Stimulated activated CD4-positive, alpha-beta T cell treated with anti-CD3 and anti-CD28 coated beads, TNF-alpha, amount 100 ng/mL, for 24 hours (primary cell): ENCODE data around the gene FTSJ1.
"Not testable (repeated sequence)": the region's sequence is repeated elsewhere in the genome, so short reads cannot be mapped to it uniquely, and the experiment has no call there.

ENCODE experiments used
- DNase-seq, 3 experiments: peaks; one replicate each; pipeline ENCODE4 v3.0.0-alpha.2; 2020; ENCODE audit warnings: low read depth in 3 of 3

The FTSJ1 gene

GRCh38 chrX:48493890-48494364, 17.9 kb downstream of the FTSJ1 start:
- DNase-seq, result no peak

- no peak for DNase-seq
Observed at GRCh38 chrX:48496660-48497059, 20.7 kb downstream of the FTSJ1 start.

- DNase-seq, result no peak
Observed at GRCh38 chrX:48497871-48498270, 21.9 kb downstream of the FTSJ1 start.

DNA sequence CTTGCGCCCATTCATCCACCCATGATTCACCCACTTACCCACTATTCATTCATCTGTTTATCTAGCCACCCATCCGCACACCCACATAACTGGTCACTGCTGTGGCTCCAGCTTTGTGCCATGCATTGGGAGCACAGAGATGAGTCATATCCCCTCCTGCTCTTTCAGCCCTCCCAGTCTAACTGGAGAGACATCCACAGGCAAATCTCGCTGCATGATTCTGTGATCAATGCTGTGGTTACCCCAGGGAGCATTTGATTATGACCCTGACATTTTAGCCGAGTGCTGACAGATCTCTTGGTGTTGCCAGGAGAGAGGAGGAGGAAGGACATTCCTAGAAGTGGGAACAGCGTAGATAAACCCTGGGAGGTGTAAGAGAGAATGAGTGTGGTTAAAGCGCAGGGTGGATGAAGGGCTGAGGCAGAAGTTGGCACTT, 22.4 kb downstream of the FTSJ1 start:
- no peak for DNase-seq

- no peak for DNase-seq
Observed at GRCh38 chrX:48504261-48504660, 28.3 kb downstream of the FTSJ1 start.

DNA sequence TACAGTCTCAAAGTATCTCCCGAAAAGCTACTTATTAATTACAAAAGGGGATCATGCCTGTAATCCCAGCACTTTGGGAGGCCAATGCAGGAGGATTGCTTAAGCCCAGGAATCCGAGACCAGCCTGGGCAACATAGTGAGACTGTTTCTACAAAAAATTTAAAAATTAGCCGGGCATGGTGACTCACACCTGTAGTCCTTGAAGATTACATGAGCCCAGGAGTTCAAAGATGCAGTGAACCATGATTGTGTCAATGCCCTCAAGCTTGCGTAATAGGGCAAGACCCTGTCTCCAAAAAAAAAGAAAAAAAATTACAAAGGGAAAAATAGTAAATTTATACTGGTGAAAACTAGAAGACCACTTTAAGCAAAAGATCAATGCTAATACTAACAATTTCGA, 29.5 kb downstream of the FTSJ1 start:
- no peak for DNase-seq

DNA sequence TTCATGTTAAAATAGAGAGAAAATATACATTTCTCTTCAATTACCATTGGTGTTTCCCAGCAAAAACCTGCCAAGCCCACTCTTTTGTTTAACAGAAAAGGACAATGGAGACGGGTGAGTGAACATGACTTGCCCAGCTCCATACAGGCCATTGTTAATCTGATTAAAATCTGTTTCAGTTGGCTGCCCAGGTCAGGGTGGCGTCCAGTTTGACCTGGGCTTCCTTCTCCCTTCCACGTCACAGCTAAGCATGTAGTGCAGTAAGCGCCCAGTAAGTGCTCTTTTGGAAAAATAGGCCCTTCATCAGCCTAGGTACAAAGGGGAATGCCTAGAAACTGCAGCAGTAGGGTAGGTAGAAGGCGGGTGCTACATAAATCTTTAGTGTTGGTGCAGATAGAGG, 31.2 kb downstream of the FTSJ1 start:
- no peak for DNase-seq

- DNase-seq, result peak; percentile 60 to 81 (median 61)
Observed at GRCh38 chrX:48508400-48509244, 32.6 kb downstream of the FTSJ1 start, which contains the start of gene PORCN. PORCN (plus strand) TSS chrX:48508992; CDS start chrX:48509821, 829 bp downstream.

DNA sequence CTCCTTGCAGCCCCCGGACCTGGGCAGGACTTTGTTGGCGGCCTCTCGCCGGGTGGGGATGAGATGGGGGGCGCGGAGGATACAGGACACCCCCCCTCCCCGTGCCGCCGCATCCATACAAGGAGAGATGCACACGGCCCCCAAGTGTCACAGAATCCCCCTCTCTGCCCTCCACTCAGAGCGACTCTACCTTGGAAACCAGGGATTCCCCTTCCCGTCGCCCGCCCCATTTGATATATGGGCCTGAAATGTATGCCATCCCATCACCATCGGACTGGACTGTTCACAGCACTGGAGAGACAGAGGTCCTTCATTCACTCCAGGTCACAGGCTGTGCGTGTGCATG, 33.2 kb downstream of the FTSJ1 start:
- DNase-seq, result no peak

GRCh38 chrX:48509619-48510018, 33.6 kb downstream of the FTSJ1 start:
- no peak for DNase-seq

DNA sequence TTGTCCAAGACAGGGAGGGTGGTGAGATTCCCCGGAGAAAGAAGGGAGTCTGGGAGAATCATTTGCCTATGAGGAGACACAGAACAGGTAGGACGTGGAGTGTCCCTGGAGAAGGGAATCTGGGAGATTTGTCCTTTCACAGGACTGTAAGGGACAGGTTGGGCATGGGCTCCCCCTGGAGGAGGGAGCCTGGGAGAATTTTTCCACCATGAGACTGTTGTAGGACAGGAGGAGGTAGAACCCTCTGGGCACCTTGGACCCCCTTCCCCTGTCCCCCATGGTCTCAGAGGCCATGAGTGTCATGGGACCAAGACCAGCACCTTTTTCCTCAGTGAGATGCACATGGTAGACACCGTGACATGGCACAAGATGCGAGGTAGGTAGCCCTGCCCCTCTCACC, 35.6 kb downstream of the FTSJ1 start:
- no peak for DNase-seq

GRCh38 chrX:48512371-48512935, 36.5 kb downstream of the FTSJ1 start:
- DNase-seq, result no peak

GRCh38 chrX:48513670-48514069, 37.7 kb downstream of the FTSJ1 start:
- no peak for DNase-seq

DNA sequence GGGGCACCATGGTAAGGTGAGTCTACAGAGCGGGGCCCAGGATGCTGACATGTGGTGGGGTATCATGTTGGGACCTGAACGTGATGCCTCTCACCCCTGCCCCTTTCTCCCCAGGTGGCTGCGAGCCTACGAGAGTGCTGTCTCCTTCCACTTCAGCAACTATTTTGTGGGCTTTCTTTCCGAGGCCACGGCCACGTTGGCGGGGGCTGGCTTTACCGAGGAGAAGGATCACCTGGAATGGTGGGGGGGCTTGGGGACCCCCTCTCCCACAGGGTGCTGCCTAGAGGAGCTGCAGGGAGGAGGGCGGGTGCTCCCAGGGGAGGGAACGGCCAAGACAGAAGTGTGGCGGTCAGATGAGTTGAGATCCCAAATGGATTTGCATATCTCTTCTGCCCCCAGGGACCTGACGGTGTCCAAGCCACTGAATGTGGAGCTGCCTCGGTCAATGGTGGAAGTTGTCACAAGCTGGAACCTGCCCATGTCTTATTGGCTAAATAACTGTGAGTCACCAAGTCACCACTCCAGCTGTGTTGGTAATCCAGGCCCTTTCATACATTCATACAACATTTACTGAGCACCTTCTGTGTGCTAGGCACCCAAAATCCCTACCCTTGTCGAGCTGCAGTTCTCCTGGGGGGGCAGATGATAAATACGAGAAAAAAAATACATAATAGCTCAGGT, 38.3 kb downstream of the FTSJ1 start:
- no peak for DNase-seq

- DNase-seq, result no peak
Observed at GRCh38 chrX:48514868-48515460, 39.0 kb downstream of the FTSJ1 start.

GRCh38 chrX:48515842-48516241, 39.8 kb downstream of the FTSJ1 start:
- no peak for DNase-seq

DNA sequence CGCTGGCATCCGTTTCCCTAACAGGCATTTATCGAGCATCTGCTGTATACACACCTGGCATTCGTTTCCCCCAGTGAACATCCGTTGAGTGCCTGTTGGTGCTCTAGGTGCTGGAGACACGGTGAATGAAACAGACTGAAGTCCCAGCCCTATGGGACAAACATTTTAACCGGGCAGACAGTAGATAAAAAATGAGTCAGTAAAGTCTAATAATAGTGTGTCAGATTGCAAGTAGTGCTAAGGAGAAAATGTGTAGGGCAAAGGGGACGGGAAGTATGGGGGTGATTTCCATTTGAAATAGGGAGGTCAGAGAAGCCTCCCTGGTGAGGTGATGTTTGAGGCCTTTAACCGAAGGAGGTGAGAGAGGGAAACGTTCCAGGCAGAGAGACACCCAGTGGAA, 40.3 kb downstream of the FTSJ1 start:
- DNase-seq, result no peak

GRCh38 chrX:48516987-48517386, 41.0 kb downstream of the FTSJ1 start:
- no peak for DNase-seq

DNA sequence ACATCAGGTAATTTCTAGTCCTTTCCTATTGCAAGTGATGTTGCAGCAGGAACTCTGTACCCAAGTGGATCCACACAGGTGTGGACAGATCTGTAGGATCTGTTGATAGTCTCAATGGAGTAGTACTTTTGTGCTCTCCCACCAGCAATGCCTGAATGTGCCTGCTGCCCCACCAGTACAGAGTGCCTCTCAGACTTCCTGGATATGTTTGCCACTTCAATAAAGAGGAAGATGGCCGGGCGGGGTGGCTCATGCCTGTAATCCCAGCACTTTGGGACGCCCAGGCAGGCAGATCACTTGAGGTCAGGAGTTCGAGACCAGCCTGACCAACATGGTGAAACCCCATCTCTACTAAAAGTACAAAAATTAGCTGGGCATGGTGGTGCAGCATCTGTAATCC, 43.5 kb downstream of the FTSJ1 start:
- not testable (repeated sequence) for DNase-seq

- DNase-seq, result no peak
Observed at GRCh38 chrX:48520455-48520854, 44.5 kb downstream of the FTSJ1 start.

- DNase-seq, result no peak
Observed at GRCh38 chrX:48520976-48521352, 45.0 kb downstream of the FTSJ1 start.
